Testis (tissue), 2 donors: ENCODE data around the gene GNL3.

Source experiments
- CTCF ChIP-seq, 3 experiments: fragments of 450-650 bp in 2 of 3; fragments of 200-600 bp in 1 of 3; sonication (generic) in 1 of 3; IDR thresholded peaks; one replicate each; pipeline ENCODE4 v1.5.1; 2016 to 2019; ENCODE audit warnings: antibody characterized with exemption in 3 of 3, mild to moderate bottlenecking in 2 of 3, moderate library complexity in 1 of 3
- POLR2A ChIP-seq: fragments of 450-650 bp; IDR thresholded peaks from one replicate; pipeline ENCODE4 v1.6.1; 2017; ENCODE audit warnings: antibody characterized with exemption, mild to moderate bottlenecking, moderate library complexity

- TF ChIP-seq CTCF (IDR thresholded peaks at IDR 0.05): no peak
- TF ChIP-seq POLR2A: no peak
Measured at GRCh38 chr3:52697632-52697965, 11.8 kb downstream of the GNL3 start.
